Activated CD4-positive, alpha-beta T cell treated with anti-CD3 and anti-CD28 coated beads, Interleukin-2, amount 10 ng/mL, durations not matched to agents 24 days and 14 days (primary cell): ENCODE data around the gene TUNAR. TPM values are rescaled to one million over a fixed set of nuclear protein-coding genes. Genes with fewer than 3 reads are reported as not detected.

Experiments used
- DNase-seq: peaks from one replicate; pipeline ENCODE4 v3.0.0; 2022
- H3K27ac Mint-ChIP-seq: one replicate; pipeline ENCODE4 v1.8.0; 2022; ENCODE audit warnings: mild to moderate bottlenecking, mixed read lengths
- H3K27me3 Mint-ChIP-seq: one replicate; pipeline ENCODE4 v1.8.0; 2022; ENCODE audit warnings: mixed read lengths
- H3K36me3 Mint-ChIP-seq: one replicate; pipeline ENCODE4 v1.8.0; 2022; ENCODE audit warnings: low read depth, mild to moderate bottlenecking, mixed read lengths
- H3K4me1 Mint-ChIP-seq: one replicate; pipeline ENCODE4 v1.8.0; 2021; ENCODE audit warnings: mixed read lengths
- H3K4me3 Mint-ChIP-seq: one replicate; pipeline ENCODE4 v1.8.0; 2022; ENCODE audit warnings: mild to moderate bottlenecking, moderate library complexity, mixed read lengths
- H3K9me3 Mint-ChIP-seq: one replicate; pipeline ENCODE4 v1.8.0; 2021; ENCODE audit warnings: mixed read lengths
- intact Hi-C: fragments of 100-400 bp; cut with micrococcal nuclease; formaldehyde crosslinking; loops from one replicate; pipeline ENCODE4 v1.15.1; 2023
- total RNA-seq: library from RNA; stranded (reverse); gene quantifications from 2 replicates; pipeline ENCODE4 v1.2.3, GENCODE V29; 2022

The TUNAR gene
- not detected in 2 replicates for total RNA-seq

- intact Hi-C loops = no loop called here
- H3K36me3 Mint-ChIP-seq = no peaks in the 10 kb centered on the region
- no peak within 1 kb of the TSS for H3K27ac Mint-ChIP-seq
- H3K27me3 Mint-ChIP-seq = peaks cover 41% of the 10 kb centered on the region
- DNase-seq = no peak
- no peaks in the 10 kb centered on the region for H3K4me1 Mint-ChIP-seq
- no peaks in the 10 kb centered on the region for H3K9me3 Mint-ChIP-seq
- no peak within 1 kb of the TSS for H3K4me3 Mint-ChIP-seq
Measured at GRCh38 chr14:95876761-95877538, at the start of gene TUNAR. TUNAR (plus strand) TSS chr14:95876832.

- no peaks in the 10 kb centered on the region for H3K9me3 Mint-ChIP-seq
- no peaks in the 10 kb centered on the region for H3K36me3 Mint-ChIP-seq
- no peaks in the 10 kb centered on the region for H3K4me1 Mint-ChIP-seq
- H3K4me3 Mint-ChIP-seq = no peak overlapping the region
- peaks cover 5% of the 10 kb centered on the region for H3K27me3 Mint-ChIP-seq
- intact Hi-C loops = no loop called here
- DNase-seq = no peak
- no peak overlapping the region for H3K27ac Mint-ChIP-seq
Measured at GRCh38 chr14:95828649-95829265, 47.9 kb upstream of the TUNAR start.

- intact Hi-C loops = no loop called here
- no peak for DNase-seq
- no peaks in the 10 kb centered on the region for H3K36me3 Mint-ChIP-seq
- H3K4me1 Mint-ChIP-seq = no peaks in the 10 kb centered on the region
- H3K27me3 Mint-ChIP-seq = peaks cover 5% of the 10 kb centered on the region
- H3K9me3 Mint-ChIP-seq = no peaks in the 10 kb centered on the region
- no peak overlapping the region for H3K27ac Mint-ChIP-seq
- H3K4me3 Mint-ChIP-seq = no peak overlapping the region
Measured at GRCh38 chr14:95829321-95829720, 47.3 kb upstream of the TUNAR start.

- Mint-ChIP-seq H3K9me3 (no peaks in the 10 kb centered on the region), H3K36me3 (no peaks in the 10 kb centered on the region), H3K27ac (no peak overlapping the region), H3K27me3 (peaks cover 2% of the 10 kb centered on the region), H3K4me3 (no peak overlapping the region), H3K4me1 (peaks cover 1% of the 10 kb centered on the region)
- no peak for DNase-seq
- intact Hi-C loops = no loop called here
Measured at GRCh38 chr14:95830386-95830785, 46.2 kb upstream of the TUNAR start.

GRCh38 chr14:95831041-95831440 lies 45.6 kb upstream of the TUNAR start:
- no peak for DNase-seq
- Mint-ChIP-seq H3K4me1 (peaks cover 3% of the 10 kb centered on the region), H3K4me3 (no peak overlapping the region), H3K27ac (no peak overlapping the region), H3K36me3 (no peaks in the 10 kb centered on the region), H3K9me3 (peaks cover 3% of the 10 kb centered on the region), H3K27me3 (no peaks in the 10 kb centered on the region)
- intact Hi-C loops = no loop called here

- no peaks in the 10 kb centered on the region for H3K27me3 Mint-ChIP-seq
- H3K4me1 Mint-ChIP-seq = peaks cover 3% of the 10 kb centered on the region
- H3K4me3 Mint-ChIP-seq = no peak overlapping the region
- intact Hi-C loops = no loop called here
- no peak overlapping the region for H3K27ac Mint-ChIP-seq
- peaks cover 3% of the 10 kb centered on the region for H3K9me3 Mint-ChIP-seq
- no peaks in the 10 kb centered on the region for H3K36me3 Mint-ChIP-seq
- no peak for DNase-seq
Measured at GRCh38 chr14:95831468-95831867, 45.2 kb upstream of the TUNAR start.

GRCh38 chr14:95832012-95832411 lies 44.6 kb upstream of the TUNAR start:
- DNase-seq = no peak
- Mint-ChIP-seq H3K9me3 (peaks cover 3% of the 10 kb centered on the region), H3K27ac (no peak overlapping the region), H3K27me3 (no peaks in the 10 kb centered on the region), H3K4me1 (peaks cover 3% of the 10 kb centered on the region), H3K4me3 (no peak overlapping the region), H3K36me3 (no peaks in the 10 kb centered on the region)
- intact Hi-C loops = no loop called here

- H3K36me3 Mint-ChIP-seq = no peaks in the 10 kb centered on the region
- peaks cover 3% of the 10 kb centered on the region for H3K9me3 Mint-ChIP-seq
- DNase-seq = no peak
- H3K27me3 Mint-ChIP-seq = no peaks in the 10 kb centered on the region
- H3K4me1 Mint-ChIP-seq = peaks cover 3% of the 10 kb centered on the region
- no peak overlapping the region for H3K4me3 Mint-ChIP-seq
- H3K27ac Mint-ChIP-seq = no peak overlapping the region
- intact Hi-C loops = no loop called here
Measured at GRCh38 chr14:95833429-95833828, 43.2 kb upstream of the TUNAR start.

- Mint-ChIP-seq H3K4me3 (no peak overlapping the region), H3K36me3 (no peaks in the 10 kb centered on the region), H3K27ac (no peak overlapping the region), H3K9me3 (peaks cover 3% of the 10 kb centered on the region), H3K27me3 (no peaks in the 10 kb centered on the region), H3K4me1 (peaks cover 3% of the 10 kb centered on the region)
- DNase-seq = no peak
- intact Hi-C loops = no loop called here
Measured at GRCh38 chr14:95834496-95834895, 42.1 kb upstream of the TUNAR start.

- H3K36me3 Mint-ChIP-seq = no peaks in the 10 kb centered on the region
- peaks cover 3% of the 10 kb centered on the region for H3K9me3 Mint-ChIP-seq
- H3K27me3 Mint-ChIP-seq = no peaks in the 10 kb centered on the region
- H3K27ac Mint-ChIP-seq = no peak overlapping the region
- H3K4me3 Mint-ChIP-seq = no peak overlapping the region
- peaks cover 3% of the 10 kb centered on the region for H3K4me1 Mint-ChIP-seq
- no peak for DNase-seq
- intact Hi-C loops = no loop called here
Measured at GRCh38 chr14:95835121-95835730, 41.4 kb upstream of the TUNAR start.

GRCh38 chr14:95838862-95839261 lies 37.8 kb upstream of the TUNAR start:
- H3K27ac Mint-ChIP-seq = no peak overlapping the region
- no peak for DNase-seq
- intact Hi-C loops = no loop called here
- H3K9me3 Mint-ChIP-seq = peaks cover 3% of the 10 kb centered on the region
- H3K4me3 Mint-ChIP-seq = no peak overlapping the region
- H3K36me3 Mint-ChIP-seq = no peaks in the 10 kb centered on the region
- no peaks in the 10 kb centered on the region for H3K27me3 Mint-ChIP-seq
- peaks cover 3% of the 10 kb centered on the region for H3K4me1 Mint-ChIP-seq

GRCh38 chr14:95840094-95840700 lies 36.4 kb upstream of the TUNAR start:
- no peak for DNase-seq
- H3K27ac Mint-ChIP-seq = no peak overlapping the region
- no peak overlapping the region for H3K4me3 Mint-ChIP-seq
- H3K4me1 Mint-ChIP-seq = peaks cover 3% of the 10 kb centered on the region
- no peaks in the 10 kb centered on the region for H3K27me3 Mint-ChIP-seq
- intact Hi-C loops = no loop called here
- H3K9me3 Mint-ChIP-seq = peaks cover 3% of the 10 kb centered on the region
- H3K36me3 Mint-ChIP-seq = no peaks in the 10 kb centered on the region

- Mint-ChIP-seq H3K27ac (no peak overlapping the region), H3K4me3 (no peak overlapping the region), H3K9me3 (no peaks in the 10 kb centered on the region), H3K27me3 (peaks cover 2% of the 10 kb centered on the region), H3K36me3 (no peaks in the 10 kb centered on the region), H3K4me1 (no peaks in the 10 kb centered on the region)
- DNase-seq = no peak
- intact Hi-C loops = no loop called here
Measured at GRCh38 chr14:95841668-95842067, 35.0 kb upstream of the TUNAR start.

GRCh38 chr14:95849761-95850160 lies 26.9 kb upstream of the TUNAR start:
- no peak overlapping the region for H3K4me3 Mint-ChIP-seq
- intact Hi-C loops = no loop called here
- H3K9me3 Mint-ChIP-seq = no peaks in the 10 kb centered on the region
- H3K27ac Mint-ChIP-seq = no peak overlapping the region
- no peaks in the 10 kb centered on the region for H3K4me1 Mint-ChIP-seq
- no peak for DNase-seq
- peaks cover 5% of the 10 kb centered on the region for H3K27me3 Mint-ChIP-seq
- H3K36me3 Mint-ChIP-seq = no peaks in the 10 kb centered on the region
